ENCODE results near the gene IL18. TPM values are rescaled to one million over a fixed set of nuclear protein-coding genes. Genes with fewer than 3 reads are reported as not detected.

The IL18 gene
- total RNA-seq, 1 donor from 2014 or later, result 0.31 TPM

GRCh38 chr11:112123129-112123528, 40.8 kb downstream of the IL18 start:
- DNase-seq (ENCODE audit: low spot score in 2 of 2, unreplicated experiment in 2 of 2), result no peak
- TF ChIP-seq CTCF (IDR thresholded peaks at IDR 0.05; ENCODE audit: unreplicated experiment), result no peak
- no peak overlapping the region for H3K27ac Mint-ChIP-seq

GRCh38 chr11:112121981-112122615, 41.8 kb downstream of the IL18 start:
- Mint-ChIP-seq H3K4me3 (no peak overlapping the region), H3K27ac (no peak overlapping the region), H3K36me3 (peaks cover under 1% of the 10 kb centered on the region), H3K4me1 (peaks cover 16% of the 10 kb centered on the region), H3K27me3 (ENCODE audit: low read depth) (no peaks in the 10 kb centered on the region), H3K9me3 (peaks cover under 1% of the 10 kb centered on the region)
- no peak for TF ChIP-seq CTCF (IDR thresholded peaks at IDR 0.05; ENCODE audit: unreplicated experiment)
- DNase-seq (ENCODE audit: low spot score in 2 of 2, unreplicated experiment in 2 of 2), result no peak

More at GRCh38 chr11:112123129-112123528, 40.8 kb downstream of the IL18 start:
- Mint-ChIP-seq H3K4me3 (no peak overlapping the region), H3K9me3 (no peaks in the 10 kb centered on the region), H3K36me3 (no peaks in the 10 kb centered on the region), H3K27me3 (ENCODE audit: low read depth) (no peaks in the 10 kb centered on the region), H3K4me1 (peaks cover 16% of the 10 kb centered on the region)

- TF ChIP-seq CTCF (IDR thresholded peaks at IDR 0.05; ENCODE audit: unreplicated experiment), result no peak
- no peak for DNase-seq (ENCODE audit: low spot score in 2 of 2, unreplicated experiment in 2 of 2)
- peaks cover 4% of the 10 kb centered on the region for H3K9me3 Mint-ChIP-seq
- H3K27me3 Mint-ChIP-seq (ENCODE audit: low read depth), result no peaks in the 10 kb centered on the region
- H3K36me3 Mint-ChIP-seq, result peaks cover 5% of the 10 kb centered on the region
- no peak overlapping the region for H3K27ac Mint-ChIP-seq
- peaks cover 10% of the 10 kb centered on the region for H3K4me1 Mint-ChIP-seq
- no peak overlapping the region for H3K4me3 Mint-ChIP-seq
These were observed 45.7 kb downstream of the IL18 start for GRCh38 chr11:112118176-112118575.

GRCh38 chr11:112115386-112115785, 48.5 kb downstream of the IL18 start:
- DNase-seq (ENCODE audit: low spot score in 2 of 2, unreplicated experiment in 2 of 2), result no peak
- Mint-ChIP-seq H3K9me3 (peaks cover 13% of the 10 kb centered on the region), H3K27me3 (ENCODE audit: low read depth) (no peaks in the 10 kb centered on the region), H3K4me1 (peaks cover 5% of the 10 kb centered on the region), H3K4me3 (no peak overlapping the region), H3K36me3 (peaks cover 5% of the 10 kb centered on the region), H3K27ac (no peak overlapping the region)
- no peak for TF ChIP-seq CTCF (IDR thresholded peaks at IDR 0.05; ENCODE audit: unreplicated experiment)

- no peaks in the 10 kb centered on the region for H3K27me3 Mint-ChIP-seq (ENCODE audit: low read depth)
- no peak overlapping the region for H3K27ac Mint-ChIP-seq
These were observed 49.4 kb downstream of the IL18 start for GRCh38 chr11:112114460-112114859.

More at GRCh38 chr11:112114460-112114859, 49.4 kb downstream of the IL18 start:
- H3K9me3 Mint-ChIP-seq, result peaks cover 15% of the 10 kb centered on the region
- no peak for DNase-seq (ENCODE audit: low spot score in 2 of 2, unreplicated experiment in 2 of 2)
- no peak for TF ChIP-seq CTCF (IDR thresholded peaks at IDR 0.05; ENCODE audit: unreplicated experiment)
- peaks cover 3% of the 10 kb centered on the region for H3K4me1 Mint-ChIP-seq
- H3K4me3 Mint-ChIP-seq, result no peak overlapping the region
- peaks cover 5% of the 10 kb centered on the region for H3K36me3 Mint-ChIP-seq
